PFSK-1 (cell line): ENCODE measurements around the gene TNFRSF11A.

Source experiments
- SIN3A ChIP-seq: IDR thresholded peaks from 2 replicates; pipeline ENCODE4 v1.6.1; 2012; ENCODE audit warnings: mild to moderate bottlenecking, low read length, moderate library complexity, borderline replicate concordance; ENCODE audit not compliant: insufficient read depth
- TAF1 ChIP-seq: IDR thresholded peaks from 2 replicates; pipeline ENCODE4 v1.6.1; 2012; ENCODE audit warnings: low read length, control low read depth, borderline replicate concordance; ENCODE audit not compliant: insufficient read depth

GRCh38 chr18:62335494-62335893, 10.4 kb downstream of the TNFRSF11A start:
- TF ChIP-seq TAF1 (no peak), SIN3A (no peak)
